GM23248 (cell line): ENCODE measurements around the gene OOSP3. TPM values are rescaled to one million over a fixed set of nuclear protein-coding genes. Genes with fewer than 3 reads are reported as not detected.
A peak's percentile ranks its signal among the peaks of the same experiment; 100 is the strongest.

Experiments
- DNase-seq: peaks from one replicate; pipeline ENCODE4 v3.0.0-alpha.2; 2015
- H2AFZ ChIP-seq: fragments of 200-600 bp; sonication (generic); 2 replicates; pipeline ENCODE4 v1.6.1; 2016; ENCODE audit warnings: antibody characterized with exemption
- H3F3A ChIP-seq: fragments of 200-600 bp; sonication (generic); 2 replicates; pipeline ENCODE4 v1.6.1; 2016; ENCODE audit warnings: mild to moderate bottlenecking, antibody characterized with exemption, mixed run types; ENCODE audit not compliant: insufficient read depth
- H3K27ac ChIP-seq: fragments of 200-600 bp; sonication (generic); 2 replicates; pipeline ENCODE4 v1.5.1; 2016; ENCODE audit warnings: mild to moderate bottlenecking
- H3K27me3 ChIP-seq: fragments of 200-600 bp; sonication (generic); replicated peaks from 2 replicates; pipeline ENCODE4 v1.6.1; 2016; ENCODE audit warnings: mild to moderate bottlenecking; ENCODE audit not compliant: insufficient read depth
- H3K36me3 ChIP-seq: fragments of 200-600 bp; sonication (generic); 2 replicates; pipeline ENCODE4 v1.6.1; 2016; ENCODE audit warnings: low read depth, mild to moderate bottlenecking
- H3K4me1 ChIP-seq: fragments of 200-600 bp; sonication (generic); 2 replicates; pipeline ENCODE4 v1.6.1; 2016; ENCODE audit warnings: mild to moderate bottlenecking; ENCODE audit not compliant: insufficient read depth
- H3K4me2 ChIP-seq: fragments of 200-600 bp; sonication (generic); one replicate; pipeline ENCODE4 v1.6.1; 2016; ENCODE audit warnings: mild to moderate bottlenecking; ENCODE audit not compliant: unreplicated experiment
- H3K4me3 ChIP-seq: fragments of 200-600 bp; sonication (generic); 2 replicates; pipeline ENCODE4 v1.5.1; 2016; ENCODE audit warnings: mild to moderate bottlenecking
- H3K79me2 ChIP-seq: fragments of 200-600 bp; sonication (generic); 2 replicates; pipeline ENCODE4 v1.6.1; 2016; ENCODE audit warnings: mild to moderate bottlenecking; ENCODE audit not compliant: insufficient read depth
- H3K9ac ChIP-seq: fragments of 200-600 bp; sonication (generic); 2 replicates; pipeline ENCODE4 v1.6.1; 2016; ENCODE audit warnings: mild to moderate bottlenecking
- H3K9me2 ChIP-seq: fragments of 200-600 bp; sonication (generic); 2 replicates; pipeline ENCODE4 v1.6.1; 2016; ENCODE audit warnings: mixed run types, mild to moderate bottlenecking, moderate library complexity; ENCODE audit not compliant: insufficient read depth
- H3K9me3 ChIP-seq: fragments of 200-600 bp; sonication (generic); one replicate; pipeline ENCODE4 v1.6.1; 2017; ENCODE audit warnings: low read depth
- H4K20me1 ChIP-seq: fragments of 200-600 bp; sonication (generic); 2 replicates; pipeline ENCODE4 v1.6.0; 2016; ENCODE audit not compliant: insufficient read depth
- EZH2 ChIP-seq: fragments of 200-600 bp; sonication (generic); IDR thresholded peaks from 2 replicates; pipeline ENCODE4 v1.6.1; 2018; ENCODE audit warnings: antibody characterized with exemption, mild to moderate bottlenecking; ENCODE audit not compliant: insufficient read depth, poor library complexity, severe bottlenecking
- EZH2phosphoT487 ChIP-seq: fragments of 200-600 bp; sonication (generic); IDR thresholded peaks from 2 replicates; pipeline ENCODE4 v1.6.1; 2018; ENCODE audit warnings: antibody characterized with exemption, moderate library complexity, mild to moderate bottlenecking, low read depth; ENCODE audit not compliant: insufficient read depth
- WGBS, 2 experiments: methylation state at CpG; one replicate each; pipeline ENCODE4 v1.1.6; 2015 to 2017; ENCODE audit warnings: low lambda C conversion rate in 2 of 2, low coverage in 1 of 2; ENCODE audit errors: missing lambda C conversion rate in 2 of 2; 5-methylcytosine and 5-hydroxymethylcytosine counted together
- in situ Hi-C: fragments of 300-500 bp; cut with MboI; formaldehyde crosslinking; loops from 2 replicates; pipeline ENCODE4 v1.15.0; 2020
- polyA plus RNA-seq: library from polyadenylated mRNA; unstranded; fragments of >200 nt; fragmentation: Nextera tagmentation; extraction: Ambion mirVana; gene quantifications from 2 replicates; pipeline ENCODE4 v1.2.1, GENCODE V29; 2016
- total RNA-seq: library from RNA; depleted of rRNA; stranded (reverse); fragments of >200 nt; shearing (Covaris generic); gene quantifications from 2 replicates; pipeline ENCODE4 v1.2.3, GENCODE V29; 2014

Gene OOSP3
- total and polyA plus RNA-seq, 2 experiments from 2014 or later = not detected

GRCh38 chr11:59918987-59919589, 40.5 kb downstream of the OOSP3 start:
- Histone ChIP-seq H2AFZ (peak overlapping the region; percentile 67), H3K4me2 (peak overlapping the region; percentile 57), H3K79me2 (no peaks in the 10 kb centered on the region), H3K4me1 (peaks cover 13% of the 10 kb centered on the region), H3K27ac (peak overlapping the region; percentile 76), H3K27me3 (no peaks in the 10 kb centered on the region), H4K20me1 (no peaks in the 10 kb centered on the region), H3K9me3 (no peaks in the 10 kb centered on the region), H3K9me2 (no peaks in the 10 kb centered on the region), H3K36me3 (no peaks in the 10 kb centered on the region), H3K4me3 (peak overlapping the region; percentile 22), H3F3A (peaks cover 15% of the 10 kb centered on the region), H3K9ac (peak overlapping the region; percentile 32; the same call in 1 of the 2 replicates)
- in situ Hi-C loops = loop anchor here (5.0 kb wide), 1 partner anchor 97 kb away; no protein-coding TSS in a partner anchor
- 13 to 18% methylated on average over 3 of the region's 3 CpGs for WGBS, 2 experiments
- DNase-seq = peak; percentile 85
- TF ChIP-seq EZH2 = no peak
- TF ChIP-seq EZH2phosphoT487 = no peak

DNA sequence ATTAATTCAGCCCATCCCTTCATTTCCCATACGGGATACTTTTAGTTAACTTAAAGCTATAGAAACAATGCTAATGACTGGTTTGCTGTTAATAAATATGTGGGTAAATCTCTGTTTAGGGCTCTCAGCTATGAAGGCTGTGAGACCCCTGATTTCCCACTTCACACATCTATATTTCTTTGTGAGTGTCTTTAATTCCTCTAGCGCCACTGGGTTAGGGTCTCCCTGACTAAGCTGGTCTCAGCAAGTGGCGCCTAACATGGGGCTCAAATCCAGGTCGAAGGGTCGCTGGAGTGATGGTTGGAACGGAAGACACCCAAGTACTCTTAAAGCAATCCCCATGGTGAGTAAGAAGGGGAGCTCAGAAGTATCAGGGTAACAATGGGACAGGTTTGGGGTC, 45.2 kb downstream of the OOSP3 start:
- Histone ChIP-seq H2AFZ (no peak overlapping the region), H4K20me1 (no peaks in the 10 kb centered on the region), H3K9ac (no peak overlapping the region), H3K27ac (no peak overlapping the region), H3K4me2 (no peak overlapping the region), H3K9me3 (no peaks in the 10 kb centered on the region), H3K36me3 (no peaks in the 10 kb centered on the region), H3K4me1 (peaks cover 6% of the 10 kb centered on the region), H3K79me2 (no peaks in the 10 kb centered on the region), H3K9me2 (no peaks in the 10 kb centered on the region), H3K27me3 (no peaks in the 10 kb centered on the region), H3K4me3 (no peak overlapping the region), H3F3A (peaks cover 6% of the 10 kb centered on the region)
- TF ChIP-seq EZH2phosphoT487 (no peak), EZH2 (no peak)
- in situ Hi-C loops = no loop called here
- WGBS, 2 experiments = 51 to 54% methylated on average over 6 of the region's 6 CpGs
- DNase-seq = no peak

DNA sequence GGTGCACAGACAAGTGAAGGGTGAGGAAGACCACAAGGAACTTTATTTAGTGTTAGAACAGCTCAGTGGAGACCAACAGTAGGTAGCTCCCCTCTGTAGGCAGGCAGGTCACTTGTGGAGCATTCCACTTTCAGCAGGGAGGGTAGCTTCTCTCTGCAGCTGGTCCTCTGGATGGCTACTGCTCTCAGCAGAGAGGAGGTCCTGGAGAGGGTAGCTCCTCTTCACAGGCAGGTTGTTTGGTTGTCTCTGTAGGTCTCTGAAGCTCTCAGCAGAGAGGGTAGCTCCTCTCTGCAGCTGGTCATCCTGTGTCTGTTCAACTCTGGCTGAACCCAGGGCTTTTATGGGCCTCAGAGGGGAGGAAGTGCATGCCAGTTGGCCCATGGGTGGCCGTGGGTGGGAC, 53.1 kb downstream of the OOSP3 start:
- TF ChIP-seq EZH2 = no peak
- no peak for TF ChIP-seq EZH2phosphoT487
- Histone ChIP-seq H3F3A (no peaks in the 10 kb centered on the region), H3K79me2 (no peaks in the 10 kb centered on the region), H3K36me3 (no peaks in the 10 kb centered on the region), H3K9me3 (no peaks in the 10 kb centered on the region), H3K9me2 (no peaks in the 10 kb centered on the region), H3K27me3 (no peaks in the 10 kb centered on the region), H2AFZ (no peak overlapping the region), H3K4me2 (no peak overlapping the region), H3K27ac (no peak overlapping the region), H3K4me3 (no peak overlapping the region), H3K4me1 (no peaks in the 10 kb centered on the region), H3K9ac (no peak overlapping the region), H4K20me1 (no peaks in the 10 kb centered on the region)
- 0 to 13% methylated on average over 1 of the region's 1 CpG for WGBS, 2 experiments
- in situ Hi-C loops = no loop called here
- DNase-seq = no peak

DNA sequence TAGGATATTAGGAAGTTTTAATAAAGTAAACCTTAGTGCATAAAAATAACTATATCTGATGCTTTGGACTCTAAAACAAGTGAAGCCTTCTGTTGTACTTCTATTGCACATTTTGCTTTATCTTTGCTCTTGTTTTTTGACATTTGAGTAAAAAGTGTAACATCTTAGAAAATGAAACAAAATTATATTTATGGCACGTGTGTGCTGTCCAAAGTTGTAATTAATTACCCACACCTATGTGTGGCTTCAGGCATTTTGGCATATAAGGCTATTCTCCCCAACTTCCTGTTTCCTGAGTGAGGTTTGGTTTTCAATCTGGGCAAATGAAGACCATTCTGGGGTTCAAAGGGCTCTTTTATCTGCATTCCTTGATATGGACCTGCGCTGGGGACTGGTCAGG, 59.5 kb downstream of the OOSP3 start, which contains the start of gene OOSP1:
OOSP1 (plus strand) TSS at position 301 of the 400 bp plus-strand sequence; CDS start at position 324, 23 bp downstream.
- Histone ChIP-seq H3K9me3 (no peaks in the 10 kb centered on the region), H3K4me2 (no peak within 1 kb of the TSS), H4K20me1 (no peaks in the 10 kb centered on the region), H3K36me3 (no peaks in the 10 kb centered on the region), H3F3A (no peaks in the 10 kb centered on the region), H3K9ac (no peak within 1 kb of the TSS), H3K4me3 (no peak within 1 kb of the TSS), H3K4me1 (no peaks in the 10 kb centered on the region), H3K79me2 (no peaks in the 10 kb centered on the region), H3K27me3 (no peaks in the 10 kb centered on the region), H2AFZ (no peak within 1 kb of the TSS), H3K27ac (no peak within 1 kb of the TSS), H3K9me2 (no peaks in the 10 kb centered on the region)
- WGBS, 2 experiments = 4 to 12% methylated on average over 2 of the region's 2 CpGs
- in situ Hi-C loops = no loop called here
- no peak for DNase-seq
- TF ChIP-seq EZH2 (no peak), EZH2phosphoT487 (no peak)

DNA sequence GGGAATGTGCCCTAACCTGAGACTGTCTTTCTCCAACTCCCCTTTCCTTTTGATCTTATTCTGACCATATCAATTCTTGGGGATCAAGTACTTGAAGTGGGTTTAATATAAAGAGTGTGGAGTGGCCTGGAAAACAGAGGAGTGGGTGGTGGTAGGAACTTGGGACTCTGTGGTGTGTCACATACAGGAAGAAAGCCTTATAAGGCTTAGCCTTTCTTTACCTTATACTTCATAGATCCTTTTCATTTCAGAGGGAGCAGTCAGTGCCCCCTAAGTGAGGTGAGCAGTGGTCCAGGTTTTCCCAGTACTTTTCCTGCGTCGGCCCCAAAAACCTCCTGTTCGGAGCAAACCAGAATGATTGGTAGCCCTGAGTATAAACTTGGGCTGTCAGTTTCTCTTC, 60.1 kb downstream of the OOSP3 start:
- TF ChIP-seq EZH2 (no peak), EZH2phosphoT487 (no peak)
- Histone ChIP-seq H3F3A (no peaks in the 10 kb centered on the region), H3K79me2 (no peaks in the 10 kb centered on the region), H3K9ac (no peak overlapping the region), H3K4me2 (no peak overlapping the region), H3K27me3 (no peaks in the 10 kb centered on the region), H3K4me3 (no peak overlapping the region), H4K20me1 (no peaks in the 10 kb centered on the region), H3K27ac (no peak overlapping the region), H3K9me3 (no peaks in the 10 kb centered on the region), H3K4me1 (no peaks in the 10 kb centered on the region), H2AFZ (no peak overlapping the region), H3K36me3 (no peaks in the 10 kb centered on the region), H3K9me2 (no peaks in the 10 kb centered on the region)
- in situ Hi-C loops = no loop called here
- WGBS, 2 experiments = 61 to 79% methylated on average over 3 of the region's 3 CpGs
- DNase-seq = no peak
